22Rv1 (cell line): ENCODE data around the gene TMEM151B.

ENCODE experiments used
- H3K27ac ChIP-seq: fragments of 450-650 bp; 2 replicates; pipeline ENCODE4 v1.5.1; 2017
- CTCF ChIP-seq: fragments of 450-650 bp; IDR thresholded peaks from 2 replicates; pipeline ENCODE4 v1.5.1; 2017; ENCODE audit warnings: mild to moderate bottlenecking
- ZFX ChIP-seq: fragments of 450-650 bp; IDR thresholded peaks from 2 replicates; pipeline ENCODE4 v1.6.1; 2017; ENCODE audit warnings: antibody characterized with exemption, borderline replicate concordance

Gene TMEM151B

GRCh38 chr6:44245391-44245911, 24.8 kb upstream of the TMEM151B start:
- H3K27ac ChIP-seq: peak overlapping the region; percentile 91
- TF ChIP-seq ZFX (no peak), CTCF (no peak)

- TF ChIP-seq ZFX: no peak
- peak; percentile 58; the same call in 1 of the 2 replicates for TF ChIP-seq CTCF
- H3K27ac ChIP-seq: peak overlapping the region; percentile 91
Observed at GRCh38 chr6:44245912-44246662, 24.2 kb upstream of the TMEM151B start.

- no peak for TF ChIP-seq CTCF
- TF ChIP-seq ZFX: no peak
- H3K27ac ChIP-seq: peak within 1 kb of the TSS; percentile 91
Observed at GRCh38 chr6:44246663-44247337, 23.4 kb upstream of the TMEM151B start, which contains the start of gene HSP90AB1. Gene HSP90AB1, plus strand, starts transcription at chr6:44247101. Its CDS starts 1,529 bp downstream, at chr6:44248630.

GRCh38 chr6:44247338-44248302, 22.6 kb upstream of the TMEM151B start:
- H3K27ac ChIP-seq: peak overlapping the region; percentile 91

GRCh38 chr6:44248579-44248978, 21.7 kb upstream of the TMEM151B start:
- peak overlapping the region; percentile 91 for H3K27ac ChIP-seq

More at GRCh38 chr6:44247338-44248302, 22.6 kb upstream of the TMEM151B start:
- TF ChIP-seq ZFX (no peak), CTCF (no peak)

More at GRCh38 chr6:44248579-44248978, 21.7 kb upstream of the TMEM151B start:
- no peak for TF ChIP-seq ZFX
- TF ChIP-seq CTCF: no peak
